Astrocyte (in vitro differentiated cells and primary cell): Measurements from ENCODE around the gene S100B.

Experiments
- EZH2 ChIP-seq: IDR thresholded peaks from 2 replicates; pipeline ENCODE4 v1.6.1; 2012; ENCODE audit warnings: mild to moderate bottlenecking, low read length, inconsistent platforms; ENCODE audit not compliant: insufficient read depth
- TF ChIP-seq, protein P1 (sequence below): IDR thresholded peaks from 2 replicates; pipeline ENCODE4 v1.5.1; 2011; ENCODE audit warnings: low read depth, mild to moderate bottlenecking, inconsistent platforms, low read length, moderate library complexity; ENCODE audit not compliant: insufficient read depth

GRCh38 chr21:46617267-46618051 lies 12.6 kb upstream of the S100B start:
- TF ChIP-seq, protein P1, sequence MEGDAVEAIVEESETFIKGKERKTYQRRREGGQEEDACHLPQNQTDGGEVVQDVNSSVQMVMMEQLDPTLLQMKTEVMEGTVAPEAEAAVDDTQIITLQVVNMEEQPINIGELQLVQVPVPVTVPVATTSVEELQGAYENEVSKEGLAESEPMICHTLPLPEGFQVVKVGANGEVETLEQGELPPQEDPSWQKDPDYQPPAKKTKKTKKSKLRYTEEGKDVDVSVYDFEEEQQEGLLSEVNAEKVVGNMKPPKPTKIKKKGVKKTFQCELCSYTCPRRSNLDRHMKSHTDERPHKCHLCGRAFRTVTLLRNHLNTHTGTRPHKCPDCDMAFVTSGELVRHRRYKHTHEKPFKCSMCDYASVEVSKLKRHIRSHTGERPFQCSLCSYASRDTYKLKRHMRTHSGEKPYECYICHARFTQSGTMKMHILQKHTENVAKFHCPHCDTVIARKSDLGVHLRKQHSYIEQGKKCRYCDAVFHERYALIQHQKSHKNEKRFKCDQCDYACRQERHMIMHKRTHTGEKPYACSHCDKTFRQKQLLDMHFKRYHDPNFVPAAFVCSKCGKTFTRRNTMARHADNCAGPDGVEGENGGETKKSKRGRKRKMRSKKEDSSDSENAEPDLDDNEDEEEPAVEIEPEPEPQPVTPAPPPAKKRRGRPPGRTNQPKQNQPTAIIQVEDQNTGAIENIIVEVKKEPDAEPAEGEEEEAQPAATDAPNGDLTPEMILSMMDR, result no peak
- TF ChIP-seq EZH2, result no peak
